Esophagus squamous epithelium (tissue), 5 donors: ENCODE data around the gene AGBL1. TPM values are rescaled to one million over a fixed set of nuclear protein-coding genes. Genes with fewer than 3 reads are reported as not detected.

Experiments
- DNase-seq: peaks from one replicate; lab custom pipeline; 2025; lab: John Stamatoyannopoulos, UW
- H3K27ac ChIP-seq, 4 donors: fragments of 200-600 bp; sonication (generic); one replicate each; pipeline ENCODE4 v1.5.1; 2016 to 2019; ENCODE audit warnings: mild to moderate bottlenecking in 1 of 4
- H3K27me3 ChIP-seq, 4 donors: fragments of 200-600 bp; sonication (generic); 1 replicate in 3 of 4; 2 replicates in 1 of 4; pipeline versions ENCODE4 v1.5.1 to v1.6.0; 2017 to 2021; ENCODE audit warnings: antibody characterized with exemption in 1 of 4
- H3K36me3 ChIP-seq, 3 donors: fragments of 200-600 bp; sonication (generic); one replicate each; pipeline ENCODE4 v1.5.1; 2016 to 2019
- H3K4me1 ChIP-seq, 3 donors: fragments of 200-600 bp; sonication (generic); one replicate each; pipeline ENCODE4 v1.5.1; 2017 to 2019
- H3K4me3 ChIP-seq, 4 donors: fragments of 200-600 bp; sonication (generic); 1 replicate in 3 of 4; 2 replicates in 1 of 4; pipeline ENCODE4 v1.5.1; 2016 to 2019; ENCODE audit warnings: mild to moderate bottlenecking in 2 of 4, moderate library complexity in 1 of 4
- H3K9me3 ChIP-seq, 3 donors: fragments of 200-600 bp; sonication (generic); one replicate each; pipeline ENCODE4 v1.5.1; 2016 to 2019
- POLR2A ChIP-seq, 4 donors: fragments of 450-650 bp; IDR thresholded peaks; one replicate each; pipeline ENCODE4 v1.6.1; 2017; ENCODE audit warnings: antibody characterized with exemption in 4 of 4, mild to moderate bottlenecking in 4 of 4, moderate library complexity in 3 of 4
- WGBS, 2 donors: methylation state at CpG; one replicate each; pipeline ENCODE4 v1.1.5; 2018; 5-methylcytosine and 5-hydroxymethylcytosine counted together
- intact Hi-C: fragments of 100-400 bp; cut with DNase I; formaldehyde crosslinking; loops from one replicate; pipeline ENCODE4 v1.15.0; 2022
- total RNA-seq, 4 donors: library from RNA; depleted of rRNA; stranded (reverse); fragments of >200 nt; gene quantifications; one replicate each; pipeline ENCODE4 v1.1.0, GENCODE V29; 2016
- TF ChIP-seq, protein P1 (sequence below), 6 experiments: fragments of 450-650 bp in 4 of 6; fragments of 200-600 bp in 2 of 6; sonication (generic) in 2 of 6; IDR thresholded peaks; one replicate each; pipeline ENCODE4 v1.5.1; 2016 to 2019; ENCODE audit warnings: antibody characterized with exemption in 6 of 6, mild to moderate bottlenecking in 4 of 6, moderate library complexity in 4 of 6
- donor health status: DM: yes; HTN: yes; CAD: no.

The AGBL1 gene
- total RNA-seq, 4 donors from 2014 or later, result 0.11 to 0.21 (median 0.19) TPM; not detected in 1

DNA sequence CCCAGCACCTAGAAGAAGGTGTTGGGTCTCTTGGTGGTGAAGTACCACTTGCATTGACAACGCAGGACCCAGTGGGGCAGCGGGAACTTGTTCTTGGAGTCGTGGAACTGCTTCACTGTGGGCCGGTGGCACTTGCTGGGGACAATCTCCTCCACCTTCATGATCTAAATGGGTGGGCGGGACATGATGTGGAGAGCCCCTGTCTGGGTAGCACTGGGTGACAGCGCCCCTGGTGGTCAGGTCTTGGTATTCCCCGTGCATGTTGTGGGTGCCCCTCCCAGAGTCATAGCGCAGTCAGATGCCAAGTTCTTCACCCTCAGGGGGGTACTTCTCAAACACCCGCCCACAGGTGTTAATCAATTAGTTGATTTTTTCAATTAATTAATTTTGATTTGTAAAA is 60.2 kb downstream of the AGBL1 start:
- Histone ChIP-seq H3K4me1 (no peaks in the 10 kb centered on the region), H3K9me3 (no peaks in the 10 kb centered on the region), H3K27me3 (no peaks in the 10 kb centered on the region), H3K27ac (no peak overlapping the region), H3K36me3 (no peaks in the 10 kb centered on the region), H3K4me3 (no peak overlapping the region)
- DNase-seq, result no peak
- 41 to 66% methylated on average over 6 to 8 of the region's 9 CpGs for WGBS, 2 donors
- intact Hi-C loops, result loop anchor here (10.0 kb wide), 1 partner anchor 55 kb away; no protein-coding TSS in a partner anchor
- no peak for TF ChIP-seq POLR2A (IDR thresholded peaks at IDR 0.05)
- TF ChIP-seq, protein P1, sequence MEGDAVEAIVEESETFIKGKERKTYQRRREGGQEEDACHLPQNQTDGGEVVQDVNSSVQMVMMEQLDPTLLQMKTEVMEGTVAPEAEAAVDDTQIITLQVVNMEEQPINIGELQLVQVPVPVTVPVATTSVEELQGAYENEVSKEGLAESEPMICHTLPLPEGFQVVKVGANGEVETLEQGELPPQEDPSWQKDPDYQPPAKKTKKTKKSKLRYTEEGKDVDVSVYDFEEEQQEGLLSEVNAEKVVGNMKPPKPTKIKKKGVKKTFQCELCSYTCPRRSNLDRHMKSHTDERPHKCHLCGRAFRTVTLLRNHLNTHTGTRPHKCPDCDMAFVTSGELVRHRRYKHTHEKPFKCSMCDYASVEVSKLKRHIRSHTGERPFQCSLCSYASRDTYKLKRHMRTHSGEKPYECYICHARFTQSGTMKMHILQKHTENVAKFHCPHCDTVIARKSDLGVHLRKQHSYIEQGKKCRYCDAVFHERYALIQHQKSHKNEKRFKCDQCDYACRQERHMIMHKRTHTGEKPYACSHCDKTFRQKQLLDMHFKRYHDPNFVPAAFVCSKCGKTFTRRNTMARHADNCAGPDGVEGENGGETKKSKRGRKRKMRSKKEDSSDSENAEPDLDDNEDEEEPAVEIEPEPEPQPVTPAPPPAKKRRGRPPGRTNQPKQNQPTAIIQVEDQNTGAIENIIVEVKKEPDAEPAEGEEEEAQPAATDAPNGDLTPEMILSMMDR (IDR thresholded peaks at IDR 0.05), result no peak

DNA sequence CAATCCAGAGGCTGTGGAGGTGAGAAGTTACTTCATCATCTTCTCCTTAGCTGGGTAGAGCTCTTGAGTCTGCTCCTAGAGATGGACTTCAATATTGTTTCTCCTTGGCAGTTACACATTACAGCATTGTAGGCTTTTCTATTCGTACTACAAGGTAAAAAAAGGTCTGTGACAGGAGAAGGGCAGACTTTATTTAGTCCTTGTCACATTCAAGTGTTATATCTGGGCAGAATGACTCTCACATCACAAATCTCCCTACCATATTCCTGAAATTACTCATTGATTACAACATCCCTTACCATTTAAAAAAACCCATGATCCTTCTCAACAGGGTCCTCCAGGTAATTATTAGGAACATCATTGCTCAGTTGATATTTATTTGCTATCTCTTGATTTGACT is 75.0 kb downstream of the AGBL1 start:
- no peak for DNase-seq
- no peak for TF ChIP-seq POLR2A (IDR thresholded peaks at IDR 0.05)
- TF ChIP-seq, protein P1 (IDR thresholded peaks at IDR 0.05), result no peak
- no peaks in the 10 kb centered on the region for H3K27me3 ChIP-seq
- no peak overlapping the region for H3K4me3 ChIP-seq
- no peaks in the 10 kb centered on the region for H3K36me3 ChIP-seq
- H3K9me3 ChIP-seq, result peaks cover 0 to 4% (median 0%) of the 10 kb centered on the region in 3 donors
- intact Hi-C loops, result no loop called here
- H3K27ac ChIP-seq, result no peak overlapping the region
- H3K4me1 ChIP-seq, result no peaks in the 10 kb centered on the region
- WGBS, 2 donors, result 33 to 50% methylated on average over 1 of the region's 1 CpG

DNA sequence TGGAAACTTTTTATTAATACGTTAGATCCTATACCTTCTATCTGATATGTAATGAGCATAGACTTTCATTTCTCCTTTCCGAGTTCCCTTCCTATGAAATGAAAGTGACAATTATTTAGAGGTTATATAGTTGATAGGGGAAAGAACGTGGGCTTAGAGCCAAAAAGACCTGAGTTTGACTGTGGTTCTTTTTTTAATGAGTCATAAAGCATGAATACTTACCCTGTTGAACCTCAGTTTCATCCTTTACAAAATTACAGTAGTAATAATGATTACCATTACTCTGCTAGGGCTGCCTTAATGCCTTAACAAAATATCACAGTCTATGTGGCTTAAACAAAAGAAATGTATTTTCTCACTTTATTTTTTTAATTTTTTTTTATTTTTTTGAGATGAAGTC is 75.9 kb downstream of the AGBL1 start:
- no peaks in the 10 kb centered on the region for H3K4me1 ChIP-seq
- no peak overlapping the region for H3K4me3 ChIP-seq
- WGBS, 2 donors, result 54 to 59% methylated on average over 3 of the region's 3 CpGs
- H3K36me3 ChIP-seq, result no peaks in the 10 kb centered on the region
- TF ChIP-seq, protein P1 (IDR thresholded peaks at IDR 0.05), result no peak
- no peak for TF ChIP-seq POLR2A (IDR thresholded peaks at IDR 0.05)
- no peak overlapping the region for H3K27ac ChIP-seq
- no peak for DNase-seq
- H3K27me3 ChIP-seq, result no peaks in the 10 kb centered on the region
- intact Hi-C loops, result no loop called here
- peaks cover 0 to 4% (median 0%) of the 10 kb centered on the region in 3 donors for H3K9me3 ChIP-seq

DNA sequence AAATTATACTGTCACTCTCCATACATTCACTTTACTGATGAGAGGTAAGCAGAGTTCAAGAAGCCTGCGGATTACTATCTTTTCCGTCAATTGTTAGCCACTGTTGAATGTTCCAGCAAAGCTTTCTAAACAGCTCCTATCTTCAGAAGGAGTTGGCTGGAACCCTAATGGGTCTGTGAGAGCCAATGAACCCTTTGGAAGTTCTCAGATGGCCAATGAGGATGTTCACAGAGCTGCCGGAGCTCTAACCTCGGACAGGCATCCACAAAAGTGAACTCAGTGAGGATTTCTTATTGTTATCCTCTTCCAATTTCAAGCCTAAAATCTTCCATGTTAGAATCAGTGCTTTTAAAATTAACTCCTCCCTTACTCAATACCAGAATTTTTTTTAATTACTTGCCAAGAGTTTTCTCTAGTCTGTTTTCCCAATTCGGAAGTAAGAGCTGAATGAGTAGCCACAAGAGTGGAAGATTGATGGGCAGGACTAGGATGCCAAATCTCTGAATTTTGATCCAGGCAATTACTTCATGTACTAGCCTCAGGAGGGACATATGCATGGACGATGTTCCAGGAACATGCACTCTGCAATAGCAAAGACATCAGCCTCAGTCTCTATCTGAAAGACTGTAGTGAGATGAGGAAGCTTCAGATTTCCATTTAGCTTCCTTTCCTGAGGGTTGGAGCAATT is 78.1 kb downstream of the AGBL1 start:
- Histone ChIP-seq H3K36me3 (no peaks in the 10 kb centered on the region), H3K4me1 (no peaks in the 10 kb centered on the region), H3K27ac (no peak overlapping the region), H3K27me3 (no peaks in the 10 kb centered on the region), H3K9me3 (no peaks in the 10 kb centered on the region), H3K4me3 (no peak overlapping the region)
- intact Hi-C loops, result no loop called here
- no peak for TF ChIP-seq POLR2A (IDR thresholded peaks at IDR 0.05)
- TF ChIP-seq, protein P1 (IDR thresholded peaks at IDR 0.05), result no peak
- WGBS, 2 donors, result 62 to 78% methylated on average over 5 to 6 of the region's 6 CpGs
- no peak for DNase-seq

DNA sequence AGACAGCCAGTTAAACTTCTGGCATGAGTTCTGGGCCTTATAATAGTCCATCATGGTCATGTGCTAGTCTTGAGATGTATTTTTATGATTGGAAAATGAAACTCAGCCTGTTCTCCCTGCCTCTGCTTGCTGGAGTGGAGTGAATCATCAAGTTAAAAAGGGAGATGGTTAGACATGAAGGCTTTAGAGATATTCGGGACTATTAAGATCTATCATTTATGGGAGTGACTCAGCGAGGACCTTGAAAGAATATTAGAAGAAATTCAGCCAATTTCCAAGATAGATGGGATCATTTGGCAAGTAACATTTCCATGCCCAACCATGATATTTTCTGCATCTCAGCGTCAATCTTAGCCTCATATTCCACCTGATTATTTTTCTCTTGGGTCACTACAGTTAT is 79.8 kb downstream of the AGBL1 start:
- peaks cover 0 to 8% (median 8%) of the 10 kb centered on the region in 3 donors for H3K4me1 ChIP-seq
- DNase-seq, result no peak
- no peaks in the 10 kb centered on the region for H3K27me3 ChIP-seq
- no peak overlapping the region for H3K27ac ChIP-seq
- intact Hi-C loops, result no loop called here
- TF ChIP-seq, protein P1 (IDR thresholded peaks at IDR 0.05), result no peak
- no peak for TF ChIP-seq POLR2A (IDR thresholded peaks at IDR 0.05)
- H3K36me3 ChIP-seq, result no peaks in the 10 kb centered on the region
- H3K9me3 ChIP-seq, result no peaks in the 10 kb centered on the region
- WGBS, 2 donors, result 48 to 51% methylated on average over 3 of the region's 3 CpGs
- H3K4me3 ChIP-seq, result no peak overlapping the region
